Nephron (organoid): ENCODE measurements around the gene PTCD1.

Experiments used
- H3K27ac Mint-ChIP-seq, 3 experiments: 2 replicates each; pipeline ENCODE4 v1.8.0; 2020; ENCODE audit warnings: mixed read lengths in 3 of 3, mild to moderate bottlenecking in 2 of 3, moderate library complexity in 1 of 3
- H3K27me3 Mint-ChIP-seq: 2 replicates; pipeline ENCODE4 v1.8.0; 2021; ENCODE audit warnings: low read depth, mild to moderate bottlenecking, moderate library complexity, mixed read lengths
- H3K36me3 Mint-ChIP-seq: 2 replicates; pipeline ENCODE4 v1.8.0; 2020; ENCODE audit warnings: low read depth, mixed read lengths
- H3K4me1 Mint-ChIP-seq: 2 replicates; pipeline ENCODE4 v1.8.0; 2020; ENCODE audit warnings: mixed read lengths
- H3K4me3 Mint-ChIP-seq, 3 experiments: 2 replicates each; pipeline ENCODE4 v1.8.0; 2020; ENCODE audit warnings: mild to moderate bottlenecking in 3 of 3, mixed read lengths in 3 of 3, moderate library complexity in 2 of 3
- H3K9me3 Mint-ChIP-seq: 2 replicates; pipeline ENCODE4 v1.8.0; 2020; ENCODE audit warnings: mixed read lengths
- CTCF ChIP-seq, 3 experiments: fragments of 200-600 bp; sonication (generic); IDR thresholded peaks; one replicate each; pipeline ENCODE4 v1.5.0; 2021; ENCODE audit warnings: antibody characterized with exemption in 3 of 3; ENCODE audit not compliant: unreplicated experiment in 3 of 3

PTCD1 gene

GRCh38 chr7:99386584-99387238 lies 51.9 kb downstream of the PTCD1 start:
- Mint-ChIP-seq H3K27ac (no peak overlapping the region), H3K4me3 (no peak overlapping the region), H3K27me3 (peaks cover 3% of the 10 kb centered on the region), H3K9me3 (no peaks in the 10 kb centered on the region), H3K36me3 (no peaks in the 10 kb centered on the region), H3K4me1 (no peaks in the 10 kb centered on the region)
- TF ChIP-seq CTCF (IDR thresholded peaks at IDR 0.05; ENCODE audit: unreplicated experiment in 3 of 3) = no peak

GRCh38 chr7:99385564-99385963 lies 53.0 kb downstream of the PTCD1 start:
- H3K9me3 Mint-ChIP-seq = no peaks in the 10 kb centered on the region
- no peak overlapping the region for H3K27ac Mint-ChIP-seq
- no peaks in the 10 kb centered on the region for H3K36me3 Mint-ChIP-seq
- H3K27me3 Mint-ChIP-seq = peaks cover 3% of the 10 kb centered on the region
- no peak overlapping the region for H3K4me3 Mint-ChIP-seq
- H3K4me1 Mint-ChIP-seq = no peaks in the 10 kb centered on the region
- TF ChIP-seq CTCF (IDR thresholded peaks at IDR 0.05; ENCODE audit: unreplicated experiment in 3 of 3) = no peak

- peaks cover 3% of the 10 kb centered on the region for H3K27me3 Mint-ChIP-seq
- no peak overlapping the region for H3K27ac Mint-ChIP-seq
- no peak overlapping the region for H3K4me3 Mint-ChIP-seq
- H3K9me3 Mint-ChIP-seq = no peaks in the 10 kb centered on the region
- no peak for TF ChIP-seq CTCF (IDR thresholded peaks at IDR 0.05; ENCODE audit: unreplicated experiment in 3 of 3)
- peaks cover 6% of the 10 kb centered on the region for H3K4me1 Mint-ChIP-seq
- H3K36me3 Mint-ChIP-seq = no peaks in the 10 kb centered on the region
Measured at GRCh38 chr7:99384523-99384922, 54.1 kb downstream of the PTCD1 start.

GRCh38 chr7:99383791-99384370 lies 54.7 kb downstream of the PTCD1 start:
- H3K36me3 Mint-ChIP-seq = peaks cover 4% of the 10 kb centered on the region
- peaks cover 3% of the 10 kb centered on the region for H3K27me3 Mint-ChIP-seq
- no peak overlapping the region for H3K4me3 Mint-ChIP-seq
- H3K4me1 Mint-ChIP-seq = peaks cover 13% of the 10 kb centered on the region
- no peaks in the 10 kb centered on the region for H3K9me3 Mint-ChIP-seq
- no peak overlapping the region for H3K27ac Mint-ChIP-seq
- no peak for TF ChIP-seq CTCF (IDR thresholded peaks at IDR 0.05; ENCODE audit: unreplicated experiment in 3 of 3)

- no peaks in the 10 kb centered on the region for H3K9me3 Mint-ChIP-seq
- TF ChIP-seq CTCF (IDR thresholded peaks at IDR 0.05; ENCODE audit: unreplicated experiment in 3 of 3) = no peak
- no peak overlapping the region for H3K4me3 Mint-ChIP-seq
- H3K36me3 Mint-ChIP-seq = peaks cover 4% of the 10 kb centered on the region
- no peak overlapping the region for H3K27ac Mint-ChIP-seq
- peaks cover 3% of the 10 kb centered on the region for H3K27me3 Mint-ChIP-seq
- H3K4me1 Mint-ChIP-seq = peaks cover 13% of the 10 kb centered on the region
Measured at GRCh38 chr7:99383203-99383602, 55.4 kb downstream of the PTCD1 start.

GRCh38 chr7:99381664-99382075 lies 56.9 kb downstream of the PTCD1 start:
- Mint-ChIP-seq H3K36me3 (peaks cover 4% of the 10 kb centered on the region), H3K27me3 (peaks cover 3% of the 10 kb centered on the region), H3K4me1 (peaks cover 13% of the 10 kb centered on the region), H3K27ac (no peak overlapping the region), H3K4me3 (no peak overlapping the region), H3K9me3 (no peaks in the 10 kb centered on the region)
- no peak for TF ChIP-seq CTCF (IDR thresholded peaks at IDR 0.05; ENCODE audit: unreplicated experiment in 3 of 3)
